ENCODE measurements around the gene SPATA24.
A peak's percentile ranks its signal among the peaks of the same experiment; 100 is the strongest.

SPATA24 gene, protein sequence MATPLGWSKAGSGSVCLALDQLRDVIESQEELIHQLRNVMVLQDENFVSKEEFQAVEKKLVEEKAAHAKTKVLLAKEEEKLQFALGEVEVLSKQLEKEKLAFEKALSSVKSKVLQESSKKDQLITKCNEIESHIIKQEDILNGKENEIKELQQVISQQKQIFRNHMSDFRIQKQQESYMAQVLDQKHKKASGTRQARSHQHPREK

DNA sequence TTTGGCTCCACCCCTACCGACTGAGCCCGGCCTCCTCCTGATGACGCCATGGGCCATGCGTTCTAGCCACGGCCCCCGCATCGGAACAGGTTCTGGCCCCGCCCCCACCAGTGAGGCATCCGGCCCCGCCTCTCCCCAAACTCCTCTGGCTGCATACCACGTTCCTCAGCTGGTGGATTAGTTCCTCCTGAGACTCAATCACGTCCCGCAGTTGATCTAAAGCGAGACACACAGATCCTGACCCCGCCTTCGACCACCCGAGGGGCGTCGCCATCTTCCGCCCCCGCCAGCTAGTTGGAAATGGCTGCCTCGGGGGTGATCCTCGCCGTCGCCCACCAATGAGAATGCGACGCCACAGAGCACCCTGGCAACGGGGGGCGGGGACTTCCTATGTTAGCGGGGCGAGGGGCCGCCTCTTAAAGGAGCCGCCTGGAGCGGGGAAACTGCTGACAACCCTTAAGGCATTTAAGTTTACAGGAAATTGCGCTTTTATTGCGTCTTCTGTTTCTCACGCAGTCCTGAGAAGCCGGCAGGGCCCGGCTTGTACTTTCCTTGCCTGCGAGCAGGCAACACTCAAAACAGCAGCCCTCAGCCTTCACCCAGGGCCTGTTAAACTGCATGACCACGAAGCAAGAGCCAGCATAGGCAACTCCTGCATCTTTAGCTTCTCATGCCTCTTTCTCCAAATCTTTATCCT, at the start of gene SPATA24:
Gene SPATA24 (minus strand): TSS at position 303 of the 697 bp plus-strand sequence. CDS start 29 bp downstream, at position 274.
- peak within 1 kb of the TSS; percentile 70 for H3K4me3 ChIP-seq (replicated peaks; ENCODE audit: low read depth, low read length)
- TF ChIP-seq, protein P1, sequence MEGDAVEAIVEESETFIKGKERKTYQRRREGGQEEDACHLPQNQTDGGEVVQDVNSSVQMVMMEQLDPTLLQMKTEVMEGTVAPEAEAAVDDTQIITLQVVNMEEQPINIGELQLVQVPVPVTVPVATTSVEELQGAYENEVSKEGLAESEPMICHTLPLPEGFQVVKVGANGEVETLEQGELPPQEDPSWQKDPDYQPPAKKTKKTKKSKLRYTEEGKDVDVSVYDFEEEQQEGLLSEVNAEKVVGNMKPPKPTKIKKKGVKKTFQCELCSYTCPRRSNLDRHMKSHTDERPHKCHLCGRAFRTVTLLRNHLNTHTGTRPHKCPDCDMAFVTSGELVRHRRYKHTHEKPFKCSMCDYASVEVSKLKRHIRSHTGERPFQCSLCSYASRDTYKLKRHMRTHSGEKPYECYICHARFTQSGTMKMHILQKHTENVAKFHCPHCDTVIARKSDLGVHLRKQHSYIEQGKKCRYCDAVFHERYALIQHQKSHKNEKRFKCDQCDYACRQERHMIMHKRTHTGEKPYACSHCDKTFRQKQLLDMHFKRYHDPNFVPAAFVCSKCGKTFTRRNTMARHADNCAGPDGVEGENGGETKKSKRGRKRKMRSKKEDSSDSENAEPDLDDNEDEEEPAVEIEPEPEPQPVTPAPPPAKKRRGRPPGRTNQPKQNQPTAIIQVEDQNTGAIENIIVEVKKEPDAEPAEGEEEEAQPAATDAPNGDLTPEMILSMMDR (IDR thresholded peaks at IDR 0.05; ENCODE audit: low read length, missing control alignments): no peak
- DNase-seq (ENCODE audit: low read depth): peak; percentile 98

DNA sequence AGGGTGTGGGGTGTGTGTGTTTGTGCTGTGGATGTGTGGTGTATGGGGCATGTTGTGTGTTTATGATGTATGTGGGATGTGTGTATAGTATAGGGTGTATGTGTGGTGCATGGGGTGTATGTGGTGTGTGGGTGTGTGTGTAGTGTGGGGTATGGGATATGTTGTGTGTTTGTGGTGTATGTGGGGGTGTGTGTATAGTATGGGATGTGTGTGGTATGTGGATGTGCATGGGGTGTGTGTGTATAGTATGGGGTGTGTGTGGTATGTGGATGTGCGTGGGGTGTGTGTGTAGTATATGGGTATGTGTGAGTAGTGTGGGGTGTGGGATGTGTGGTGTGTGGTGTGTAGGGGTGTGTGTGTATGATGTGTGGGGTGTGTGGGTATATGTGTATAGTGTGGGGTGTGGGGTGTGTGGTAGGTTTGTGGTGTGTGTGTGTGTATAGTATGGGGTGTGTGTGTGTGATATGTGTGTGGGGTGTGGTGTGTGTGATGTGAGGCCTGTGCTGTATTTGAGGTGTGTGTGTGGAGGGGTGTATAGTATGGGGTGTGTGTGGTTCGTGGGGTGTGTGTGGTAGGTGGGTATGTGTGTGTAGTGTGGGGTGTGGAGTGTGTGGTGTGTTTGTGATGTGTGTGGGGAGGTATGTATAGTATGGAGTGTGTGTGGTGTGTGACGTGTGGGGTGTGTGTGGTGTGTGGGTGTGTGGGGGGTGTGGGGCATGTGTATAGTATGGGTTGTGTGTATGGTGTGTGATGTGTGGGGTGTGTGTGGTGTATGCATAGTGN, 48.2 kb upstream of the SPATA24 start:
- H3K4me3 ChIP-seq (replicated peaks; ENCODE audit: low read depth, low read length): no peak overlapping the region
- DNase-seq (ENCODE audit: low read depth): no peak
- TF ChIP-seq, protein P1 (IDR thresholded peaks at IDR 0.05; ENCODE audit: low read length, missing control alignments): no peak

DNA sequence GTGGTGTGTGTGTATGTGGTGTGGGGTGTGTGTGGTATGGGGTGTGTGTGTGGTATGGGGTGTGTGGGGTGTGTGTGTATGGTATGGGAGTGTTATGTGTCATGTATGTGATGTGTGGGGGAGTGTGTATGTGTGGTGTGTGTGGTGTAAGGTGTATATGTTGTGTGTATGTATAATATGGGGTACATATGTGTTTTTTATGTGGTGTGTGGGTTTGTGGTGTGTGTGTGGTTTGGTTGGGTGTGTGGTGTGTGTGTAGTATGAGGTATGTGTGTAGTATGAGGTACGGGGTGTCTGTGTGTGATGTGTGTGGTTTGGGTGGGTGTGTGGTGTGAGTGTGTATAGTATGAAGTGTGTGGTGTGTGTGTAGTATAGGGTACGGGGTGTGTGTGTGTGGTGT, 47.3 kb upstream of the SPATA24 start:
- no peak for DNase-seq (ENCODE audit: low read depth)
- TF ChIP-seq, protein P1 (IDR thresholded peaks at IDR 0.05; ENCODE audit: low read length, missing control alignments): no peak

DNA sequence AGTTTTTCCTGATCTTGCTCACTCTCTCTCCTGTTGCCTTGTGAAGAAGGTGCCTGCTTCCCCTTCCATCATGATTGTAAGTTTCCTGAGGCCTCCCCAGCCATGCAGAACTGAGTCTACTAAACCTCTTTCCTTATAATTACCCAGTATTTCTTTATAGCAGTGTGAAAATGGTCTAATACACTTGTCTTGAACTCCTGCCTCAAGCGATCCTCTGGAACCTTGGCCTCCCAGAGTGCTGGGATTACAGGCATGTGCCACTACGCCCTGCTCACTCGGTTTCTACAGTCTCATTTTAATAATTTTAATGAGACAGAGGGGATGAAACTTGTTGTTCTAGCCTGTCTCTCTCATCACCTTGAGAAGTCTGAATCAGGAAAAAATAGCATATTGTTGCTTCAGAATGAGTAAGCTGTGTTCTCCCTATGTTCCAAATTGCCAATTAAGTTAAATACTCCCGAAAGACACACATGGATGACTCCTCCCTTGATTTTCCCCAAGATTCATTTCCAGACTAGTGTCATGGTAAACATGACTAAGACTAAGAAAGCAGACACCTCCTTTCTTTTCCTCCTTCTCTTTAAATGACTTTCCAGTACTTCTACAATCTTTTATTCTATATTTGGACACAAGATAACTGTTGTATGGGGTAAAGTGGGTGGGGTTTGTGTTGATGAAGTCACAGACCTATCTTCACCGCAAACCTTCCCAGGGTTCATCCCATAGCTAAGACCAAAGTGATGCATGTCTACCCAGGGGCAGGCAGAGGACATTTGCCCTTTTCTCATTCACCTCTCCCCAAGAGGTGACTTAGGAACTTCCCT, 43.3 kb upstream of the SPATA24 start:
- peak; percentile 37 for DNase-seq (ENCODE audit: low read depth)
- H3K4me3 ChIP-seq (replicated peaks; ENCODE audit: low read depth, low read length): no peak overlapping the region
- TF ChIP-seq, protein P1 (IDR thresholded peaks at IDR 0.05; ENCODE audit: low read length, missing control alignments): no peak

More for the DNA sequence above, 47.3 kb upstream of the SPATA24 start:
- no peak overlapping the region for H3K4me3 ChIP-seq (replicated peaks; ENCODE audit: low read depth, low read length)

DNA sequence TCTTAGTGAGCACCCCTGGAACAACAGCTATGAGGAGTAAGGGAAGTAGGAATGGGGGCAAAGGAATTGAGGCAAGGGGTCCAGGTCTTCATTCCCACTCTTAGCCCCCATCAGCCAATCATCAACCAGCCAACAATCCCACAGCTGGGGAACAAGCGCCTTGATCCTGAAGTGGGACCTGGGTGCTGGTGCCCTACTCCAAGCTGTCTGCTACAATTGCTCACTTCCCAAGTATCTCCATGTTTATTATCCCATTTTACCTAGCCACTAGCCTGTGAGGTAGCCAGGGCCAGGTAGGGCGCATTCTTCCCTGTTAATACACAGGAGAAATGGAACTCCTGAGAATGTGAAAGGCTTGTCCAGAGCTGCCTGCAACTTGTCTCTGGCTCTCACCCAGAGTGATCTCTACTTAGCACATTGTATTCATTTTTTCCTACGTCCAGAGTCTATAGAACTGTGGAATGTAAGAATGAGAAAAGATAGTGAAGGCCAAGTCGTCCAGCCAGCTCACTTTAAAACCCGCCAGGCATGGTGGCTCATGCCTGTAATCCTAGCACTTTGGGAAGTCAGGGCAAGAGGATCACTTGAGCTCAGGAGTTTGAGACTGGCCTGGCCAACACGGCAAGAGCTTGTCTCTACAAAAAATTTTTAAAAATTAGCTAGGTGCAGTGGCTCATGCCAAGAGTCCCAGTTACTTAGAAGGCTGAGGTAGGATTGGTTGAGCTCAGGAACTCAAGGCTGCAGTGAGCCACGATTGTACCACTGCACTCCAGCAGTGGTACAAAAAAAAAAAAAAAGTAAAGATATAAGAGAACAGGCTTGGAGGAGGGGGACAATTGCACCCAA, 41.7 kb upstream of the SPATA24 start:
- TF ChIP-seq, protein P1 (IDR thresholded peaks at IDR 0.05; ENCODE audit: low read length, missing control alignments): no peak
- DNase-seq (ENCODE audit: low read depth): peak; percentile 83

More for the DNA sequence above, 41.7 kb upstream of the SPATA24 start:
- H3K4me3 ChIP-seq (replicated peaks; ENCODE audit: low read depth, low read length): no peak overlapping the region
